HL-60 (cell line): ENCODE measurements around the gene PCIF1.

Experiments used
- DNase-seq, 2 experiments: peaks; one replicate each; pipeline ENCODE4 v3.0.0-alpha.2; 2010 to 2020; ENCODE audit warnings: low read depth in 1 of 2, low spot score in 1 of 2
- H3K27ac ChIP-seq: fragments of 250-450 bp; sonication (Bioruptor Pico); replicated peaks from 2 replicates; pipeline ENCODE4 v1.5.1; 2020; ENCODE audit warnings: mild to moderate bottlenecking, moderate library complexity
- H3K27me3 ChIP-seq: fragments of 250-450 bp; sonication (Bioruptor Pico); 2 replicates; pipeline ENCODE4 v1.5.1; 2021; ENCODE audit warnings: mild to moderate bottlenecking, moderate library complexity; ENCODE audit not compliant: insufficient read depth, poor library complexity, severe bottlenecking
- H3K4me3 ChIP-seq: replicated peaks from 2 replicates; pipeline ENCODE4 v1.5.1; 2011; ENCODE audit warnings: mild to moderate bottlenecking, control low read depth, low read length; ENCODE audit not compliant: insufficient read depth
- CTCF ChIP-seq: IDR thresholded peaks from one replicate; pipeline ENCODE4 v1.5.1; 2011; ENCODE audit warnings: low read length, control low read depth, inconsistent platforms; ENCODE audit not compliant: insufficient read depth
- GABPA ChIP-seq: IDR thresholded peaks from 2 replicates; pipeline ENCODE4 v1.6.1; 2012; ENCODE audit warnings: low read depth
- POLR2AphosphoS5 ChIP-seq: IDR thresholded peaks from 2 replicates; pipeline ENCODE4 v1.6.1; 2012; ENCODE audit warnings: low read depth
- REST ChIP-seq: IDR thresholded peaks from 2 replicates; pipeline ENCODE4 v1.6.1; 2012; ENCODE audit warnings: low read depth; ENCODE audit not compliant: insufficient replicate concordance
- SPI1 ChIP-seq: IDR thresholded peaks from 2 replicates; pipeline ENCODE4 v1.6.1; 2012; ENCODE audit warnings: low read depth, mild to moderate bottlenecking, borderline replicate concordance

Gene PCIF1

GRCh38 chr20:45925821-45926506 is 8.5 kb upstream of the PCIF1 start:
- H3K4me3 ChIP-seq = no peak overlapping the region
- no peak for DNase-seq
- H3K27me3 ChIP-seq = no peaks in the 10 kb centered on the region
- TF ChIP-seq REST (no peak), SPI1 (no peak), CTCF (no peak), GABPA (no peak), POLR2AphosphoS5 (no peak)
- H3K27ac ChIP-seq = no peak overlapping the region

- no peak overlapping the region for H3K27ac ChIP-seq
- no peaks in the 10 kb centered on the region for H3K27me3 ChIP-seq
- TF ChIP-seq GABPA = no peak
- TF ChIP-seq REST = no peak
- TF ChIP-seq POLR2AphosphoS5 = no peak
- TF ChIP-seq SPI1 = no peak
- no peak for TF ChIP-seq CTCF
- DNase-seq = no peak
- no peak overlapping the region for H3K4me3 ChIP-seq
Observed at GRCh38 chr20:45926731-45927070, 7.8 kb upstream of the PCIF1 start.

- no peak overlapping the region for H3K4me3 ChIP-seq
- DNase-seq = no peak
Observed at GRCh38 chr20:45927071-45927878, 7.2 kb upstream of the PCIF1 start.

More at GRCh38 chr20:45927071-45927878, 7.2 kb upstream of the PCIF1 start:
- Histone ChIP-seq H3K27ac (no peak overlapping the region), H3K27me3 (no peaks in the 10 kb centered on the region)
- TF ChIP-seq CTCF (no peak), GABPA (no peak), REST (no peak), SPI1 (no peak), POLR2AphosphoS5 (no peak)
